Measurements from ENCODE around the gene CRYBB1.

GRCh38 chr22:26586556-26587325 lies 31.1 kb downstream of the CRYBB1 start:
- TF ChIP-seq POLR2A (IDR thresholded peaks at IDR 0.05; ENCODE audit: low read length) (peak; percentile 40), GATA1 (IDR thresholded peaks at IDR 0.05; ENCODE audit: low read depth, low read length) (no peak)

Measured in erythroblast (primary cell).